ENCODE data around the gene DNAJC12.
A peak's percentile ranks its signal among the peaks of the same experiment; 100 is the strongest.
"Not testable (repeated sequence)": the region's sequence is repeated elsewhere in the genome, so short reads cannot be mapped to it uniquely, and the experiment has no call there.

The DNAJC12 gene

GRCh38 chr10:67837541-67838314 is at the start of gene DNAJC12:
TSS of gene DNAJC12 (minus strand) at chr10:67838188. CDS start at chr10:67838011, 177 bp downstream.
- no peak for DNase-seq (ENCODE audit: low spot score)

DNA sequence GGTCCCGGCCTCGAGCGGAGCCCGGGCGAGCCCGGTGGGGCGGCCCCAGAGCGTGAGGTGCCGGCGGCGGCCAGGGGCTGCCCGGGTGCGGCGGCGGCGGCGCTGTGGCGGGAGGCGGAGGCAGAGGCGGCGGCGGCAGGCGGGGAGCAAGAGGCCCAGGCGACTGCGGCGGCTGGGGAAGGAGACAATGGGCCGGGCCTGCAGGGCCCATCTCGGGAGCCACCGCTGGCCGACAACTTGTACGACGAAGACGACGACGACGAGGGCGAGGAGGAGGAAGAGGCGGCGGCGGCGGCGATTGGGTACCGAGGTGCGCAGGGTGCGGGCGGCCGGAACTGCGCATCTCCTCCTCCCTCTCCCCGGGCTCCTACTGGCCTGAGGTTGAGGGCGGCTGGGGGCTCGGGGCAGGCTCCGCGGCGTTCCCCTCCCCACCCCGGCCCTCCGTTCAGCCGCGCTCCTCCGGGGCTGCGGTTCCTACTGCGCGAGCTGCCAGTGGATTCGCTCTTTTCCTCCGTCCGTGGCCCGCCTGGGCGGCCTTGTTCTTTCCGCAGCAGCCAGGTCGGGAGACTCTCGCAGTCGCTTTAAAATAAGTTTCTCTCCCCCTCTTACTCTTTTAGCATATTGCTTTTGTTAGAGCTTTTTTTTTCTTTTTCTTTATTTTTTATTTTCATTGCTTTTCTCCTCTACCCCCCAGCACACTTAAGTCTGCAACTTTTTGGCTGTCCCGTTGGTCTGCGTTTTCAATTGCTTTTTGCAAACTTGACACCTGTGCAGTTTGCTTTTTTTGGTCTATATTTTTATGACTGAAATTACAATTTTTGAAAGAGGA is 47.1 kb upstream of the DNAJC12 start:
- peak; percentile 69 for DNase-seq (ENCODE audit: low spot score)

DNA sequence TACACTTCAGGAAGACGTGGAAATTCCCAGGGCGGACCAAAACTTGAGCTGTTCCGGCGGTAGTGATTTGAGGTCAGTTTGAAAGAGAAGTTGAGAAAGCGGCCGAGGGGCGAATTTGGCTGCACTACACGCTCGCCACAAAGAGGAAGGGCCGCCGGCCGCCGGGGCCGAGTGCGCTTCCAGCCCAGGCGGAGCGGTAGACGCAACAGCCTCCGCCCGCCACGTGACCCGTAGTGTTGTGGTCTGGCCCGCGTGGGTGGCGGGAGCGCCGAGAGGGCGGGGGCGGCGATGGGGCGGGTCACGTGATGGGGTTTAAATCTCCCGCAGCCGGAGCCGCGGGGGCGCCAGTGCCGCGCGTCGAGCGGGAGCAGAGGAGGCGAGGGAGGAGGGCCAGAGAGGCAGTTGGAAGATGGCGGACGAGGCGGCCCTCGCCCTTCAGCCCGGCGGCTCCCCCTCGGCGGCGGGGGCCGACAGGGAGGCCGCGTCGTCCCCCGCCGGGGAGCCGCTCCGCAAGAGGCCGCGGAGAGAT is 46.4 kb upstream of the DNAJC12 start, which contains the start of gene SIRT1:
Gene SIRT1 (plus strand): TSS at position 344 of the 529 bp plus-strand sequence. CDS start 66 bp downstream, at position 410.
- peak; percentile 95 for DNase-seq (ENCODE audit: low spot score)

- DNase-seq (ENCODE audit: low spot score): no peak
Measured at GRCh38 chr10:67883710-67884312, 45.8 kb upstream of the DNAJC12 start.

- no peak for DNase-seq (ENCODE audit: low spot score)
Measured at GRCh38 chr10:67878133-67878532, 40.1 kb upstream of the DNAJC12 start.

GRCh38 chr10:67877421-67877820 is 39.4 kb upstream of the DNAJC12 start:
- not testable (repeated sequence) for DNase-seq (ENCODE audit: low spot score)

DNA sequence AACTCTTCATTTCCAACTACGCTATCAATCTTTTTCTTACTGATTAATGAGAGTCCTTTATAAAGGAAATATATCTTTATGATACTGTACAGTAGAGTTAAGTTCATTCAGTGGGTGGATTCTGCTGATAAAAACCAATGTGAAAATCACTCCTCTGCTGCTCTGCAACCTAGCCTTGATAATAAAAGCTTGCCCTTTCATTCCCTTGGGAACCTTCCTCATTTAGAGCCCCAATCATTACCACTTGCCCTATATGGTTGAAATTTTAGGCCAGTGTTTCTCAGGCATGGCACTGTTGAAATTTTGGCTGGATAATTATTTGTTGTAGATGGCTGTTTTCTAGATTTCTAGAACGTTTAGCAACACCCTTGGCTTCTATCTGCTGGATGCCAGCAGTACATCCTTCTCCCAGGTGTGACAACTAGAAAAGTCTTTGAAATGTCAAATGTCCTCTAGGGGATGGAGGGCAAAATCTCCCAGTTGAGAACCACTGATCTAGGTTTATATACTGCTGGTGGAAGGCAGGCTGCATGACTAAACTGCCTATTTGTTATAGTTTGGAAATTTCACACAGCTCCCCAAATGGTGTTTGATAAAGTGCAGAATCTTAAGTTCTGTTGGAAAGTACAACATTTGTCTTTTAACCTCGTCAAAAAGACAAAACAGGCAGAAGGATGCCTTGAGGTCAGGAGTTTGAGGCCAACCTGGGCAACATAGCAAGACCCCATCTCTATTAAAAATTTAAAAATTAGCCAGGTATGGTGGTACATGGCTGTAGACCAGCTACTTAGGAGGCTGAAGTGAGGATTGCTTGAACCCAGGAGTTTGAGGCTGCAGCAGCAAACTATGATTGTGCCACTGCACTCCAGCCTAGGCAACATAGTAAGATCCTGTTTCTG is 37.6 kb upstream of the DNAJC12 start:
- DNase-seq (ENCODE audit: low spot score): no peak

GRCh38 chr10:67869996-67870395 is 32.0 kb upstream of the DNAJC12 start:
- no peak for DNase-seq (ENCODE audit: low spot score)

- no peak for DNase-seq (ENCODE audit: low spot score)
Measured at GRCh38 chr10:67868132-67868531, 30.1 kb upstream of the DNAJC12 start.

DNA sequence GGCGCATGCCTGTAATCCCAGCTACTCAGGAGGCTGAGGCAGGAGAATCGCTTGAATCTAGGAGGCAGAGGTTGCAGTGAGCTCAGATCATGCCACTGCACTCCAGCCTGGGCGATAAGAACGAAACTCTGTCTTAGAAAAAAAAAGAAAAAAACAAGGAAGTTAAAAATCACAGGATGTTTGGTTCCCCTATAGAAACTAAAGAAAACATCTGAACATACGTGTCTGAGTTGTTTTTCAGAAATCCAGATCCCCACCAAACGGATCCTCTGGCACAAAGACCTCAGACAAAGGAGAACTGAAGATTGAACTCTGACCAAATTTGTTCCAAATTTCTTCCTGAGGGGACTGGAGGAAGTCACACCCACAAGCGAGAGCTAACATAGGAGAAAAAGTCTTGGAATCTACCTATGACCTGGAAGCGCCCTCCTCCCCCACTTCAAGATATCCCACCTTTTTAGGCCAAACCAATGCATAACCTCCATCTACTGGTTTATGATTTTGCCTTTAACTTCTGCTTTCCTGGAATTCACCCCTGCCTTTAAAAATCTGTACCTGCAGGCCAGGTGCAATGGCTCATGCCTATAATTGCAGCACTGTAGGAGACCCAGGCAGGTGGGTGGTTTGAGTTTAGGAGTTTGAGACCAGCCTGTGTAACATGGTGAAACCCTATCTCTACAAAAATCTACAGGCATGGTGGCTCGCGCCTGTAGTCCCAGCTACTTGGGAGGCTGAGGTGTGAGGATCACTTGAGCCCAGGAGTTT is 26.8 kb upstream of the DNAJC12 start:
- DNase-seq (ENCODE audit: low spot score): no peak

DNA sequence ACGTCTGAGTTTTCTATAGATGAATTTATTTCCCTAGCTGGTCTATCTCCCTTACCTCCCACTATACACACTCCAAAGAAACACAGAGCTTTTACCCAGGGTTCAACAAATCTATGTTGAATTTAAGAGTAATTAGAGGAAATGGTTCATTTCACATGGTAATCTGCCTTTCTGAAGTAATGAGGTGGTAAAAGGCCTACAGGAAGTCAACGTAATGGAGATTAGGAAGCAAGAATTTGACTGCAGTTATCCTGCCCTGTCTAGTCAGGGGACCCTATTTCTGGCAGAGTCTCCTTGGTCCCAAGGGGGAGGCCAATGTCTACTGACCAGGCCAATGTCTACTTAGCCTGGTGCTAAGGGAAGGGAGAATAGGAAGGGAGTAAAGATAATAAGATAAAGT is 25.1 kb upstream of the DNAJC12 start:
- DNase-seq (ENCODE audit: low spot score): no peak

DNA sequence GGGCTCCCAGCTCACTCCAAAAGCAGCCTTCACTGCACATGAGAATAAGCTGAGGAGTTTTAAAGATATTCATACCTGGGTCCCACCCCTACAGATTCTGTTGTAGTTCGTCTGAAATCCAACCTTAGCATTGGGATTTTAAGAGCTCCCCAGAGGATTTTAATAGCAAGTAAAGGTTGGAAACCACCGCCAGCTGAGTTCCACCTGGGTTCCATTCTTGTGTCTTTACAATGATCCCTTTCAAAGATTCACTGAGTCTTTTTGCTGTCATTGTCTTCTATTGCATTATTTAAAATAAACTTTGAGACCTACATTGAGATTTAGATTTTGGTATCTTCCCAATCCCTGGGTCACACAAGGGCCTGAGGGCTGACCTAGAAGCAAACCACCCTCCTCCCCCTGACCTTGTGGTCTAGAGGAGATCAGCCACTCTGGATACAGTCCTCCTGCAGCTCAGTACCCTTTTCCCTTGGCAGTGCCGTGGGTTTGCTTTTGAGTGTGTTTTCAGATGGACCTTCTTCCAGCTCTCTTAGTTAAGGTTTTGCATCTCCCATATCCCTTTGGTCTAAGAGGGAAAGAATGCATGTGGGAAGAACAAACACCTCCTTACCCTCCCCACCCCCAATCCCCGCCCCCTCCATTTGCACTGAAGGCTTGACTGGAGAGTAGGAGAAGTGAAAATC is 23.9 kb upstream of the DNAJC12 start:
- no peak for DNase-seq (ENCODE audit: low spot score)

DNA sequence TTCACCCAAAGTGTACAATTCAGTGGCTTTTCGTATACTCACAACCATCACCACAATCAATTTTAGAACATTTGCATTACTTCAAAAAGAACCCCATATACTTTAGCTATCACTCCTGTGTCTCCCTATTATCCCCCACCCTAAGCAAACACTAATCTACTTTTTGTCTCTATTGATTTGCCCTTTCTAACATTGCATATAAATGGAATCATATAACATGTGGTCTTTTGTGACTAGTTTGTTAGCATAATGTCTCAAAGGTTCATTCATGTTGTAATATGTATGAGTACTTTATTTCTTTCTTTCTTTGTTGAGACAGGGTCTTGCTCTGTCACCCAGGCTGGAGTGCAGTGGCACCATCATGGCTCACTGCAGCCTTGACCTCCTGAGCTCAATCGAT is 21.0 kb upstream of the DNAJC12 start:
- no peak for DNase-seq (ENCODE audit: low spot score)

GRCh38 chr10:67853512-67853911 is 15.5 kb upstream of the DNAJC12 start:
- no peak for DNase-seq (ENCODE audit: low spot score)

- DNase-seq (ENCODE audit: low spot score): no peak
Measured at GRCh38 chr10:67852761-67853160, 14.8 kb upstream of the DNAJC12 start.

GRCh38 chr10:67851186-67851585 is 13.2 kb upstream of the DNAJC12 start:
- DNase-seq (ENCODE audit: low spot score): no peak

GRCh38 chr10:67849331-67850011 is 11.5 kb upstream of the DNAJC12 start:
- peak; percentile 91 for DNase-seq (ENCODE audit: low spot score)

GRCh38 chr10:67843284-67843683 is 5.3 kb upstream of the DNAJC12 start:
- no peak for DNase-seq (ENCODE audit: low spot score)

GRCh38 chr10:67841737-67842136 is 3.7 kb upstream of the DNAJC12 start:
- DNase-seq (ENCODE audit: low spot score): no peak
